ENCODE measurements around the gene MED23.

- TF ChIP-seq CTCF (IDR thresholded peaks at IDR 0.05) (no peak), POLR2A (IDR thresholded peaks at IDR 0.05; ENCODE audit: low read depth) (no peak)
Measured at GRCh38 chr6:131574133-131574532, 53.9 kb downstream of the MED23 start.

Data from esophagus muscularis mucosa (tissue), 3 donors.